ENCODE measurements around the gene HSF5. TPM values are rescaled to one million over a fixed set of nuclear protein-coding genes. Genes with fewer than 3 reads are reported as not detected.

The HSF5 gene
- total and polyA plus RNA-seq, 8 donors, result 0.18 TPM; not detected in 7

GRCh38 chr17:58501451-58501850 lies 13.2 kb upstream of the HSF5 start:
- H3K9me3 ChIP-seq, result no peaks in the 10 kb centered on the region
- TF ChIP-seq POLR2A (IDR thresholded peaks at IDR 0.05) (no peak), EP300 (IDR thresholded peaks at IDR 0.05) (no peak), CTCF (IDR thresholded peaks at IDR 0.05) (no peak), POLR2AphosphoS5 (IDR thresholded peaks at IDR 0.05) (no peak)
- peaks cover 0 to 13% (median 0%) of the 10 kb centered on the region in 4 donors for H3K4me1 ChIP-seq
- intact Hi-C loops (cut with DNase I; ENCODE audit: low total_unique reads), result no loop called here
- H3K36me3 ChIP-seq, result peaks cover 62 to 98% (median 97%) of the 10 kb centered on the region in 4 donors
- H3K4me3 ChIP-seq, result no peak overlapping the region
- no peaks in the 10 kb centered on the region for H3K27me3 ChIP-seq
- 93 to 97% (median 96%) methylated on average over 7 of the region's 7 CpGs for WGBS, 5 donors
- no peak overlapping the region for H3K27ac ChIP-seq
- no peak for DNase-seq

- H3K36me3 ChIP-seq, result peaks cover 65 to 98% (median 97%) of the 10 kb centered on the region in 4 donors
- 84 to 98% (median 96%) methylated on average over 5 to 6 of the region's 6 CpGs for WGBS, 5 donors
- H3K9me3 ChIP-seq, result no peaks in the 10 kb centered on the region
- intact Hi-C loops (cut with DNase I; ENCODE audit: low total_unique reads), result no loop called here
- DNase-seq, result no peak
- no peak overlapping the region for H3K27ac ChIP-seq
- no peaks in the 10 kb centered on the region for H3K4me1 ChIP-seq
- TF ChIP-seq POLR2AphosphoS5 (IDR thresholded peaks at IDR 0.05), result no peak
- no peak for TF ChIP-seq EP300 (IDR thresholded peaks at IDR 0.05)
- TF ChIP-seq POLR2A (IDR thresholded peaks at IDR 0.05), result no peak
- TF ChIP-seq CTCF (IDR thresholded peaks at IDR 0.05), result no peak
- no peak overlapping the region for H3K4me3 ChIP-seq
- H3K27me3 ChIP-seq, result no peaks in the 10 kb centered on the region
Measured at GRCh38 chr17:58498177-58498828, 10.1 kb upstream of the HSF5 start.

GRCh38 chr17:58493506-58493905 lies 5.3 kb upstream of the HSF5 start:
- Histone ChIP-seq H3K36me3 (peaks cover 73 to 98% (median 96%) of the 10 kb centered on the region in 4 donors), H3K27me3 (no peaks in the 10 kb centered on the region), H3K27ac (no peak overlapping the region), H3K4me1 (no peaks in the 10 kb centered on the region), H3K4me3 (no peak overlapping the region), H3K9me3 (no peaks in the 10 kb centered on the region)
- intact Hi-C loops (cut with DNase I; ENCODE audit: low total_unique reads), result no loop called here
- WGBS, 5 donors, result 91 to 96% (median 92%) methylated on average over 4 of the region's 4 CpGs
- DNase-seq, result no peak
- TF ChIP-seq POLR2A (IDR thresholded peaks at IDR 0.05) (no peak), EP300 (IDR thresholded peaks at IDR 0.05) (no peak), CTCF (IDR thresholded peaks at IDR 0.05) (no peak), POLR2AphosphoS5 (IDR thresholded peaks at IDR 0.05) (no peak)

- H3K36me3 ChIP-seq, result peaks cover 71 to 100% (median 98%) of the 10 kb centered on the region in 4 donors
- intact Hi-C loops (cut with DNase I; ENCODE audit: low total_unique reads), result no loop called here
- TF ChIP-seq POLR2A (IDR thresholded peaks at IDR 0.05) (no peak), POLR2AphosphoS5 (IDR thresholded peaks at IDR 0.05) (no peak), EP300 (IDR thresholded peaks at IDR 0.05) (no peak), CTCF (IDR thresholded peaks at IDR 0.05) (no peak)
- 90 to 93% (median 92%) methylated on average over 11 of the region's 11 CpGs for WGBS, 5 donors
- H3K9me3 ChIP-seq, result no peaks in the 10 kb centered on the region
- no peak for DNase-seq
- H3K27ac ChIP-seq, result no peak overlapping the region
- H3K4me3 ChIP-seq, result no peak overlapping the region
- H3K4me1 ChIP-seq, result peaks cover 0 to 6% (median 0%) of the 10 kb centered on the region in 4 donors
- no peaks in the 10 kb centered on the region for H3K27me3 ChIP-seq
Measured at GRCh38 chr17:58492238-58493121, 4.3 kb upstream of the HSF5 start.

All from stomach (tissue), 9 donors.